Esophagus muscularis mucosa (tissue), 4 donors: Measurements from ENCODE around the gene TRPM8. TPM values are rescaled to one million over a fixed set of nuclear protein-coding genes. Genes with fewer than 3 reads are reported as not detected.

Experiments
- DNase-seq: peaks from one replicate; pipeline ENCODE4 v3.0.0-alpha.2; 2017; ENCODE audit errors: extremely low spot score
- H3K27ac ChIP-seq, 4 donors: fragments of 200-600 bp; sonication (generic); replicated peaks in 1 of 4; 1 replicate in 3 of 4; 2 replicates in 1 of 4; pipeline ENCODE4 v1.5.1; 2016 to 2019; ENCODE audit warnings: mild to moderate bottlenecking in 1 of 4
- H3K27me3 ChIP-seq, 4 donors: fragments of 200-600 bp; sonication (generic); one replicate each; pipeline versions ENCODE4 v1.5.1 to v1.6.0; 2016 to 2019
- H3K36me3 ChIP-seq, 4 donors: fragments of 200-600 bp; sonication (generic); one replicate each; pipeline ENCODE4 v1.5.1; 2016 to 2019
- H3K4me1 ChIP-seq, 4 donors: fragments of 200-600 bp; sonication (generic); one replicate each; pipeline ENCODE4 v1.5.1; 2016 to 2019
- H3K4me3 ChIP-seq, 4 donors: fragments of 200-600 bp; sonication (generic); 1 replicate in 2 of 4; 2 replicates in 2 of 4; pipeline ENCODE4 v1.5.1; 2016 to 2019; ENCODE audit warnings: mild to moderate bottlenecking in 4 of 4, moderate library complexity in 1 of 4
- H3K9me3 ChIP-seq, 4 donors: fragments of 200-600 bp; sonication (generic); 1 replicate in 3 of 4; 2 replicates in 1 of 4; pipeline ENCODE4 v1.5.1; 2016 to 2019
- CTCF ChIP-seq, 3 experiments: fragments of 200-600 bp in 2 of 3; fragments of 450-650 bp in 1 of 3; sonication (generic) in 2 of 3; IDR thresholded peaks; one replicate each; pipeline ENCODE4 v1.5.1; 2017 to 2019; ENCODE audit warnings: antibody characterized with exemption in 3 of 3, mild to moderate bottlenecking in 2 of 3, moderate library complexity in 1 of 3
- EP300 ChIP-seq: sonication (generic); formaldehyde crosslinking; IDR thresholded peaks from one replicate; pipeline ENCODE4 v1.6.1; 2017; ENCODE audit warnings: antibody characterized with exemption
- POLR2A ChIP-seq: fragments of 450-650 bp; IDR thresholded peaks from one replicate; pipeline ENCODE4 v1.6.1; 2017; ENCODE audit warnings: antibody characterized with exemption, moderate library complexity, mild to moderate bottlenecking, low read depth
- POLR2AphosphoS5 ChIP-seq, 2 donors: sonication (generic); formaldehyde crosslinking; IDR thresholded peaks; one replicate each; pipeline ENCODE4 v1.6.1; 2017; ENCODE audit warnings: antibody characterized with exemption in 2 of 2
- WGBS: methylation state at CpG from one replicate; pipeline ENCODE4 v1.1.5; 2018; 5-methylcytosine and 5-hydroxymethylcytosine counted together
- intact Hi-C: fragments of 100-400 bp; cut with DNase I; formaldehyde crosslinking; loops from one replicate; pipeline ENCODE4 v1.15.1; 2023
- total RNA-seq, 4 donors: library from RNA; depleted of rRNA; stranded (reverse); fragments of >200 nt; gene quantifications; one replicate each; pipeline versions ENCODE4 v1.1.0 to v1.2.1, GENCODE V29; 2016

TRPM8 gene
- total RNA-seq, 4 donors from 2014 or later, result not detected

- no peak for DNase-seq
- H3K36me3 ChIP-seq, result no peaks in the 10 kb centered on the region
- intact Hi-C loops, result no loop called here
- peaks cover 0 to 26% (median 0%) of the 10 kb centered on the region in 4 donors for H3K27me3 ChIP-seq
- H3K4me1 ChIP-seq, result peaks cover 0 to 10% (median 5%) of the 10 kb centered on the region in 4 donors
- 49% methylated on average over 10 of the region's 10 CpGs for WGBS
- H3K27ac ChIP-seq, result no peak overlapping the region
- H3K9me3 ChIP-seq, result no peaks in the 10 kb centered on the region
- H3K4me3 ChIP-seq, result peak overlapping the region; percentile 19 to 32 (median 30)
- TF ChIP-seq POLR2A (no peak), CTCF (IDR thresholded peaks at IDR 0.05) (no peak), POLR2AphosphoS5 (IDR thresholded peaks at IDR 0.05) (no peak), EP300 (no peak)
These were observed 108.3 kb downstream of the TRPM8 start for GRCh38 chr2:234025466-234025865.

GRCh38 chr2:234025891-234026401 is 108.8 kb downstream of the TRPM8 start:
- intact Hi-C loops, result no loop called here
- DNase-seq, result no peak
- Histone ChIP-seq H3K9me3 (no peaks in the 10 kb centered on the region), H3K27ac (no peak overlapping the region), H3K27me3 (peaks cover 0 to 31% (median 0%) of the 10 kb centered on the region in 4 donors), H3K4me1 (peaks cover 0 to 10% (median 5%) of the 10 kb centered on the region in 4 donors), H3K36me3 (no peaks in the 10 kb centered on the region), H3K4me3 (peak overlapping the region; percentile 19 to 32 (median 30))
- 41% methylated on average over 5 of the region's 5 CpGs for WGBS
- TF ChIP-seq EP300 (no peak), CTCF (IDR thresholded peaks at IDR 0.05) (no peak), POLR2A (no peak), POLR2AphosphoS5 (IDR thresholded peaks at IDR 0.05) (no peak)

- intact Hi-C loops, result no loop called here
- 88% methylated on average over 10 of the region's 10 CpGs for WGBS
- no peak overlapping the region for H3K27ac ChIP-seq
- no peaks in the 10 kb centered on the region for H3K9me3 ChIP-seq
- DNase-seq, result no peak
- TF ChIP-seq POLR2A (no peak), CTCF (IDR thresholded peaks at IDR 0.05) (no peak), EP300 (no peak), POLR2AphosphoS5 (IDR thresholded peaks at IDR 0.05) (no peak)
- peaks cover 0 to 10% (median 5%) of the 10 kb centered on the region in 4 donors for H3K4me1 ChIP-seq
- H3K36me3 ChIP-seq, result no peaks in the 10 kb centered on the region
- peaks cover 0 to 30% (median 0%) of the 10 kb centered on the region in 4 donors for H3K27me3 ChIP-seq
- no peak overlapping the region for H3K4me3 ChIP-seq
These were observed 109.6 kb downstream of the TRPM8 start for GRCh38 chr2:234026693-234027254.

- H3K4me3 ChIP-seq, result no peak overlapping the region
- 84% methylated on average over 1 of the region's 1 CpG for WGBS
These were observed 110.5 kb downstream of the TRPM8 start for GRCh38 chr2:234027641-234028040.

More at GRCh38 chr2:234027641-234028040, 110.5 kb downstream of the TRPM8 start:
- TF ChIP-seq EP300 (no peak), POLR2A (no peak), POLR2AphosphoS5 (IDR thresholded peaks at IDR 0.05) (no peak), CTCF (IDR thresholded peaks at IDR 0.05) (no peak)
- DNase-seq, result no peak
- peaks cover 0 to 30% (median 0%) of the 10 kb centered on the region in 4 donors for H3K27me3 ChIP-seq
- peaks cover 0 to under 1% (median 0%) of the 10 kb centered on the region in 4 donors for H3K9me3 ChIP-seq
- peaks cover 0 to 10% (median 5%) of the 10 kb centered on the region in 4 donors for H3K4me1 ChIP-seq
- H3K27ac ChIP-seq, result no peak overlapping the region
- H3K36me3 ChIP-seq, result no peaks in the 10 kb centered on the region
- intact Hi-C loops, result no loop called here
